Gastrocnemius medialis (tissue), 4 donors: Measurements from ENCODE around the gene PRODH. TPM values are rescaled to one million over a fixed set of nuclear protein-coding genes. Genes with fewer than 3 reads are reported as not detected.
"Not testable (repeated sequence)": the region's sequence is repeated elsewhere in the genome, so short reads cannot be mapped to it uniquely, and the experiment has no call there.

Experiments used
- ATAC-seq, 2 donors: fragments of 150-250 bp; one replicate each; pipeline ENCODE4 v1.9.1; 2016
- DNase-seq, 2 donors: peaks; one replicate each; pipeline ENCODE4 v3.0.0-alpha.2; 2019
- H3K27ac ChIP-seq, 4 donors: fragments of 200-600 bp; sonication (generic); 1 replicate in 1 of 4; 2 replicates in 3 of 4; pipeline ENCODE4 v1.5.1; 2016 to 2018; ENCODE audit warnings: mild to moderate bottlenecking in 2 of 4, moderate library complexity in 1 of 4
- H3K27me3 ChIP-seq, 3 donors: fragments of 200-600 bp; sonication (generic) in 2 of 3; 1 replicate in 1 of 3; 2 replicates in 2 of 3; pipeline versions ENCODE4 v1.5.1 to v1.6.0; 2016 to 2019; ENCODE audit warnings: mild to moderate bottlenecking in 1 of 3, moderate library complexity in 1 of 3
- H3K36me3 ChIP-seq, 2 donors: fragments of 200-600 bp; sonication (generic) in 1 of 2; one replicate each; pipeline ENCODE4 v1.5.1; 2017 to 2018
- H3K4me1 ChIP-seq, 2 donors: fragments of 200-600 bp; sonication (generic) in 1 of 2; one replicate each; pipeline ENCODE4 v1.5.1; 2016 to 2017; ENCODE audit warnings: mild to moderate bottlenecking in 2 of 2
- H3K4me3 ChIP-seq, 4 donors: fragments of 200-600 bp; sonication (generic) in 3 of 4; 1 replicate in 1 of 4; 2 replicates in 3 of 4; pipeline ENCODE4 v1.5.1; 2016 to 2019; ENCODE audit warnings: mild to moderate bottlenecking in 2 of 4
- H3K9me3 ChIP-seq, 3 donors: fragments of 200-600 bp; sonication (generic) in 2 of 3; 1 replicate in 1 of 3; 2 replicates in 2 of 3; pipeline ENCODE4 v1.5.1; 2016 to 2019
- CTCF ChIP-seq, 5 experiments: fragments of 450-650 bp in 3 of 5; fragments of 200-600 bp in 2 of 5; sonication (generic) in 2 of 5; IDR thresholded peaks in 4 of 5; conservative IDR thresholded peaks in 1 of 5; 1 replicate in 4 of 5; 2 replicates in 1 of 5; pipeline ENCODE4 v1.5.1; 2016 to 2019; ENCODE audit warnings: antibody characterized with exemption in 5 of 5, mild to moderate bottlenecking in 3 of 5, moderate library complexity in 3 of 5
- POLR2A ChIP-seq, 2 donors: fragments of 450-650 bp; IDR thresholded peaks; one replicate each; pipeline ENCODE4 v1.6.1; 2017; ENCODE audit warnings: antibody characterized with exemption in 2 of 2, mild to moderate bottlenecking in 2 of 2, moderate library complexity in 2 of 2
- in situ Hi-C, 4 donors: fragments of 200-750 bp; cut with MboI; loops; one replicate each; pipeline versions ENCODE4 v1.15.0 to v1.8.0; 2017; ENCODE audit warnings: low sequenced_read_pairs in 4 of 4
- intact Hi-C: fragments of 100-400 bp; cut with DNase I; formaldehyde crosslinking; loops from one replicate; pipeline ENCODE4 v1.15.1; 2023; ENCODE audit warnings: low total_unique reads
- total RNA-seq, 4 donors: library from RNA; depleted of rRNA; stranded (reverse); fragments of >200 nt; gene quantifications; one replicate each; pipeline versions ENCODE4 v1.1.0 to v1.2.3, GENCODE V29; 2016

Gene PRODH
- total RNA-seq, 4 donors from 2014 or later: 7.1 to 74.9 (median 14.4) TPM

GRCh38 chr22:18971321-18971751, 35.2 kb upstream of the PRODH start:
- ATAC-seq (no peak), DNase-seq (no peak)
- Histone ChIP-seq H3K27me3 (peaks cover 0 to 23% (median 14%) of the 10 kb centered on the region in 3 donors), H3K4me3 (no peak overlapping the region), H3K36me3 (no peaks in the 10 kb centered on the region), H3K9me3 (no peaks in the 10 kb centered on the region), H3K4me1 (no peaks in the 10 kb centered on the region), H3K27ac (no peak overlapping the region)
- in situ Hi-C loops: loop anchor here in 2 of 4 donors (25.0 kb wide), 1 partner anchor 666 kb away; no protein-coding TSS in a partner anchor
- TF ChIP-seq CTCF (IDR thresholded peaks at IDR 0.05 in 4 of 5, conservative IDR thresholded peaks at IDR 0.05 in 1 of 5): no peak
- TF ChIP-seq POLR2A (IDR thresholded peaks at IDR 0.05): no peak
- intact Hi-C loops: no loop called here

- peak overlapping the region; percentile 33 to 68 (median 54) for H3K4me3 ChIP-seq
- no peaks in the 10 kb centered on the region for H3K9me3 ChIP-seq
- no peaks in the 10 kb centered on the region for H3K36me3 ChIP-seq
- H3K4me1 ChIP-seq: no peaks in the 10 kb centered on the region
- ATAC-seq (no peak), DNase-seq (no peak)
- TF ChIP-seq POLR2A (IDR thresholded peaks at IDR 0.05) (no peak), CTCF (IDR thresholded peaks at IDR 0.05 in 4 of 5, conservative IDR thresholded peaks at IDR 0.05 in 1 of 5) (no peak)
- intact Hi-C loops: no loop called here
- in situ Hi-C loops: loop anchor here in 2 of 4 donors (25.0 kb wide), 1 partner anchor 666 kb away; no protein-coding TSS in a partner anchor
- H3K27me3 ChIP-seq: peaks cover 0 to 23% (median 14%) of the 10 kb centered on the region in 3 donors
- H3K27ac ChIP-seq: no peak overlapping the region
Measured at GRCh38 chr22:18970948-18971315, 34.8 kb upstream of the PRODH start.

GRCh38 chr22:18970176-18970947, 34.3 kb upstream of the PRODH start:
- ATAC-seq (peak in 1 of 2 donors; percentile 15), DNase-seq (no peak)
- no peaks in the 10 kb centered on the region for H3K36me3 ChIP-seq
- no peak overlapping the region for H3K27ac ChIP-seq
- intact Hi-C loops (no loop called here), in situ Hi-C loops (loop anchor here in 2 of 4 donors (25.0 kb wide), 1 partner anchor 667 kb away; no protein-coding TSS in a partner anchor)
- peaks cover 0 to 23% (median 14%) of the 10 kb centered on the region in 3 donors for H3K27me3 ChIP-seq
- TF ChIP-seq POLR2A (IDR thresholded peaks at IDR 0.05): no peak
- no peak for TF ChIP-seq CTCF (IDR thresholded peaks at IDR 0.05 in 4 of 5, conservative IDR thresholded peaks at IDR 0.05 in 1 of 5)
- H3K9me3 ChIP-seq: no peaks in the 10 kb centered on the region
- peak overlapping the region; percentile 33 to 68 (median 54) for H3K4me3 ChIP-seq
- no peaks in the 10 kb centered on the region for H3K4me1 ChIP-seq

- in situ Hi-C loops: loop anchor here in 2 of 4 donors (25.0 kb wide), 1 partner anchor 668 kb away; no protein-coding TSS in a partner anchor
- H3K27me3 ChIP-seq: peaks cover 0 to 23% (median 14%) of the 10 kb centered on the region in 3 donors
- H3K36me3 ChIP-seq, ATAC-seq, H3K4me3 ChIP-seq, H3K9me3 ChIP-seq, intact Hi-C loops, H3K27ac ChIP-seq, H3K4me1 ChIP-seq, DNase-seq: not testable (repeated sequence)
Measured at GRCh38 chr22:18969158-18969942, 33.3 kb upstream of the PRODH start.
